HepG2 (cell line): ENCODE data around the gene ABCA4. TPM values are rescaled to one million over a fixed set of nuclear protein-coding genes. Genes with fewer than 3 reads are reported as not detected.

Experiments
- FOXK1 ChIP-seq: sonication (generic); formaldehyde crosslinking; IDR thresholded peaks from 2 replicates; pipeline ENCODE4 v1.4.0; 2020; ENCODE audit warnings: low read depth, missing genetic modification reagents, borderline replicate concordance
- IRX3 ChIP-seq: sonication (generic); formaldehyde crosslinking; IDR thresholded peaks from 2 replicates; pipeline ENCODE4 v1.8.1; 2023; ENCODE audit warnings: mild to moderate bottlenecking, low read depth, missing genetic modification reagents, borderline replicate concordance
- KMT2B ChIP-seq: IDR thresholded peaks from 2 replicates; pipeline ENCODE4 v1.6.1; 2016; ENCODE audit warnings: missing genetic modification reagents, missing compliant biosample characterization
- MBD4 ChIP-seq: IDR thresholded peaks from 2 replicates; pipeline ENCODE4 v1.6.1; 2012; ENCODE audit warnings: low read length, inconsistent platforms, borderline replicate concordance
- MLLT10 ChIP-seq: sonication (generic); formaldehyde crosslinking; IDR thresholded peaks from 2 replicates; pipeline ENCODE4 v1.4.0; 2020; ENCODE audit warnings: missing genetic modification reagents
- MTF2 ChIP-seq: sonication (generic); formaldehyde crosslinking; IDR thresholded peaks from 2 replicates; pipeline ENCODE4 v1.5.0; 2020; ENCODE audit warnings: missing genetic modification reagents, borderline replicate concordance
- SNRNP70 ChIP-seq: fragments of 200-400 bp; formaldehyde crosslinking; IDR thresholded peaks from 2 replicates; pipeline ENCODE4 v1.6.1; 2017; ENCODE audit warnings: mild to moderate bottlenecking, low read depth, low read length, moderate library complexity
- ZBTB38 ChIP-seq: sonication (generic); formaldehyde crosslinking; IDR thresholded peaks from 2 replicates; pipeline ENCODE4 v1.5.1; 2020; ENCODE audit warnings: mild to moderate bottlenecking, missing genetic modification reagents
- ZFP36 ChIP-seq: fragments of 150-350 bp; IDR thresholded peaks from 2 replicates; pipeline ENCODE4 v1.6.1; 2018; ENCODE audit warnings: borderline replicate concordance, low read length, low read depth; ENCODE audit not compliant: partially characterized antibody
- ZMYM3 ChIP-seq: sonication (generic); formaldehyde crosslinking; IDR thresholded peaks from 2 replicates; pipeline ENCODE4 v1.5.1; 2020; ENCODE audit warnings: mild to moderate bottlenecking, missing genetic modification reagents
- ZNF207 ChIP-seq: fragments of 450-650 bp; IDR thresholded peaks from 2 replicates; pipeline ENCODE4 v1.6.1; 2016; ENCODE audit warnings: antibody characterized with exemption, borderline replicate concordance
- ZNF747 ChIP-seq: sonication (generic); formaldehyde crosslinking; IDR thresholded peaks from 2 replicates; pipeline ENCODE4 v1.8.1; 2023; ENCODE audit warnings: missing genetic modification reagents, mild to moderate bottlenecking, borderline replicate concordance
- ZNF768 ChIP-seq: sonication (generic); formaldehyde crosslinking; IDR thresholded peaks from 2 replicates; pipeline ENCODE4 v1.4.0; 2020; ENCODE audit warnings: missing genetic modification reagents
- polyA plus RNA-seq, 8 experiments: library from polyadenylated mRNA; depleted of rRNA in 3 of 8; stranded (reverse) in 7 of 8; unstranded in 1 of 8; fragments of >200 nt; fragmentation: Illumina TruSeq in 4 of 8; extraction: Trizol in 4 of 8; gene quantifications; 2 replicates each; pipeline versions ENCODE4 v1.2.1 to v1.2.3, GENCODE V29; 2011 to 2016; ENCODE audit warnings: low read depth in 4 of 8, missing spikeins in 1 of 8, mixed read lengths in 1 of 8; ENCODE audit not compliant: insufficient read depth in 1 of 8
- total RNA-seq, 5 experiments: library from RNA; depleted of rRNA; stranded (reverse); fragments of >200 nt; fragmentation: Illumina TruSeq; extraction: Trizol; gene quantifications; 2 replicates each; pipeline ENCODE4 v1.2.3, GENCODE V29; 2016; ENCODE audit warnings: low read depth in 1 of 5
- TF ChIP-seq, protein P1 (sequence below): sonication (generic); formaldehyde crosslinking; IDR thresholded peaks from 2 replicates; pipeline ENCODE4 v1.4.0; 2020; ENCODE audit warnings: missing genetic modification reagents
- TF ChIP-seq, protein P2 (sequence below): sonication (generic); formaldehyde crosslinking; IDR thresholded peaks from 2 replicates; pipeline ENCODE4 v1.4.0; 2020; ENCODE audit warnings: missing genetic modification reagents
- TF ChIP-seq, protein P3 (sequence below): fragments of 450-650 bp; IDR thresholded peaks from 2 replicates; pipeline ENCODE4 v1.6.1; 2017
- TF ChIP-seq, protein P4 (sequence below): sonication (generic); formaldehyde crosslinking; IDR thresholded peaks from 2 replicates; pipeline ENCODE4 v1.4.0; 2020; ENCODE audit warnings: mild to moderate bottlenecking, missing genetic modification reagents, borderline replicate concordance
- TF ChIP-seq, protein P5 (sequence below): IDR thresholded peaks from 2 replicates; pipeline ENCODE4 v1.6.1; 2016; ENCODE audit warnings: control low read depth
- TF ChIP-seq, protein P6 (sequence below): sonication (generic); formaldehyde crosslinking; IDR thresholded peaks from 2 replicates; pipeline ENCODE4 v1.5.0; 2020; ENCODE audit warnings: mild to moderate bottlenecking, missing genetic modification reagents, moderate library complexity

Gene ABCA4
- total and polyA plus RNA-seq, 2 of the 13 experiments (the other 11 are each of a cell fraction or from before 2014, with no cell fraction given) = 0.24 to 0.67 TPM

DNA sequence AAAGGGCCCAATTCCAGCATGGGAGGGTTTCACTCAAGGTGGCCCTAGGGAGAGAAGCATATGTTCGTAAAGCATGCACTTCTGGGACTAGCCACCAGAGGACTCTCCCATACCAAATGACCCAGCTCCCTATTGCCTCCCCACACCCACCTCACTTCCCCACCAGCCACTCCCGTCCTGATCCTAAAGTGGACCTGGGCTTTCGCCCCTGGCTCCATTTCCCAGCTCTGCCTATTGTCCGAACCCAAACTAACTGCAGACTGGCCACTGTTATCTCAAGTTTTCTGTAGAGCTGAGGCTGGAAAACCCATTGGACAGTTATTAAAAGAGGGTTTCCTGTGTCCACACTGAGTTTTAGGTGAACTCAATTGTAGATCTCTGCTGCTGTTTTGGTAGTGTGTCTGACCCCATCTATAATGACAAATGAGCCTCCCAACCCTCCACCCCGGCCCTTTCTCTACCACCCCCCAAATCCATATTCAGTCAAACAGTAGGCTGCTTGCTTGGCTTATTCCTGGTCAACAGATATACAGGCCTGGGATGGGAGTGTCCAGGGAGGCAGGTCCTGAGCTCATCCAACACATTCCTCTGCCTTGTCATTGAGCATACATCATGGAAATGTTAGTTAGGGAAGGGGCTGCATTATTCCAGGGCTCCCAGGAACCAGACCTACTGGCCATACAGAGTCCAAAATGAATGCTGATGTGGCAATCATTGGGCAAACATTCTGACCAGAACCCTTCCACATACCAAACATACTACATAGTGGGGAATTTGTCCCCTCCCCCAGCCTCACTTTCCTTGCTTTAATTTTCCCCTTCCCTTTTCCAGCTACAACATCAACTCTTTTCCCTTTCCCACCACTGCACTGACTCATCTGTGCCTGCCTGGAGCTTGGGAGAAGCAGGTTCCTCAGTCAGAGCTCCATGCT lies 59.2 kb downstream of the ABCA4 start (continued):
- TF ChIP-seq, protein P1, sequence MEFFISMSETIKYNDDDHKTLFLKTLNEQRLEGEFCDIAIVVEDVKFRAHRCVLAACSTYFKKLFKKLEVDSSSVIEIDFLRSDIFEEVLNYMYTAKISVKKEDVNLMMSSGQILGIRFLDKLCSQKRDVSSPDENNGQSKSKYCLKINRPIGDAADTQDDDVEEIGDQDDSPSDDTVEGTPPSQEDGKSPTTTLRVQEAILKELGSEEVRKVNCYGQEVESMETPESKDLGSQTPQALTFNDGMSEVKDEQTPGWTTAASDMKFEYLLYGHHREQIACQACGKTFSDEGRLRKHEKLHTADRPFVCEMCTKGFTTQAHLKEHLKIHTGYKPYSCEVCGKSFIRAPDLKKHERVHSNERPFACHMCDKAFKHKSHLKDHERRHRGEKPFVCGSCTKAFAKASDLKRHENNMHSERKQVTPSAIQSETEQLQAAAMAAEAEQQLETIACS (CRISPR knock-in tag) = no peak
- no peak for TF ChIP-seq MLLT10
- TF ChIP-seq ZNF768 (CRISPR knock-in tag) = no peak
- TF ChIP-seq, protein P2, sequence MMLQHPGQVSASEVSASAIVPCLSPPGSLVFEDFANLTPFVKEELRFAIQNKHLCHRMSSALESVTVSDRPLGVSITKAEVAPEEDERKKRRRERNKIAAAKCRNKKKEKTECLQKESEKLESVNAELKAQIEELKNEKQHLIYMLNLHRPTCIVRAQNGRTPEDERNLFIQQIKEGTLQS (CRISPR knock-in tag) = 0 out of 2 replicates have a peak, but pooled peaks have one; percentile 24
- TF ChIP-seq, protein P3, sequence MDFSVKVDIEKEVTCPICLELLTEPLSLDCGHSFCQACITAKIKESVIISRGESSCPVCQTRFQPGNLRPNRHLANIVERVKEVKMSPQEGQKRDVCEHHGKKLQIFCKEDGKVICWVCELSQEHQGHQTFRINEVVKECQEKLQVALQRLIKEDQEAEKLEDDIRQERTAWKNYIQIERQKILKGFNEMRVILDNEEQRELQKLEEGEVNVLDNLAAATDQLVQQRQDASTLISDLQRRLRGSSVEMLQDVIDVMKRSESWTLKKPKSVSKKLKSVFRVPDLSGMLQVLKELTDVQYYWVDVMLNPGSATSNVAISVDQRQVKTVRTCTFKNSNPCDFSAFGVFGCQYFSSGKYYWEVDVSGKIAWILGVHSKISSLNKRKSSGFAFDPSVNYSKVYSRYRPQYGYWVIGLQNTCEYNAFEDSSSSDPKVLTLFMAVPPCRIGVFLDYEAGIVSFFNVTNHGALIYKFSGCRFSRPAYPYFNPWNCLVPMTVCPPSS = no peak
- no peak for TF ChIP-seq KMT2B (CRISPR knock-in tag)
- TF ChIP-seq ZFP36 = no peak
- TF ChIP-seq MBD4 = no peak
- TF ChIP-seq, protein P4, sequence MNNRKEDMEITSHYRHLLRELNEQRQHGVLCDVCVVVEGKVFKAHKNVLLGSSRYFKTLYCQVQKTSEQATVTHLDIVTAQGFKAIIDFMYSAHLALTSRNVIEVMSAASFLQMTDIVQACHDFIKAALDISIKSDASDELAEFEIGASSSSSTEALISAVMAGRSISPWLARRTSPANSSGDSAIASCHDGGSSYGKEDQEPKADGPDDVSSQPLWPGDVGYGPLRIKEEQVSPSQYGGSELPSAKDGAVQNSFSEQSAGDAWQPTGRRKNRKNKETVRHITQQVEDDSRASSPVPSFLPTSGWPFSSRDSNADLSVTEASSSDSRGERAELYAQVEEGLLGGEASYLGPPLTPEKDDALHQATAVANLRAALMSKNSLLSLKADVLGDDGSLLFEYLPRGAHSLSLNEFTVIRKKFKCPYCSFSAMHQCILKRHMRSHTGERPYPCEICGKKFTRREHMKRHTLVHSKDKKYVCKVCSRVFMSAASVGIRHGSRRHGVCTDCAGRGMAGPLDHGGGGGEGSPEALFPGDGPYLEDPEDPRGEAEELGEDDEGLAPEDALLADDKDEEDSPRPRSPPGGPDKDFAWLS (CRISPR knock-in tag) = no peak
- no peak for TF ChIP-seq ZBTB38 (CRISPR knock-in tag)
- no peak for TF ChIP-seq ZNF747
- peak; percentile 63 for TF ChIP-seq ZMYM3 (CRISPR knock-in tag)
- TF ChIP-seq, protein P5, sequence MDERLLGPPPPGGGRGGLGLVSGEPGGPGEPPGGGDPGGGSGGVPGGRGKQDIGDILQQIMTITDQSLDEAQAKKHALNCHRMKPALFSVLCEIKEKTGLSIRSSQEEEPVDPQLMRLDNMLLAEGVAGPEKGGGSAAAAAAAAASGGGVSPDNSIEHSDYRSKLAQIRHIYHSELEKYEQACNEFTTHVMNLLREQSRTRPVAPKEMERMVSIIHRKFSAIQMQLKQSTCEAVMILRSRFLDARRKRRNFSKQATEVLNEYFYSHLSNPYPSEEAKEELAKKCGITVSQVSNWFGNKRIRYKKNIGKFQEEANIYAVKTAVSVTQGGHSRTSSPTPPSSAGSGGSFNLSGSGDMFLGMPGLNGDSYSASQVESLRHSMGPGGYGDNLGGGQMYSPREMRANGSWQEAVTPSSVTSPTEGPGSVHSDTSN (CRISPR knock-in tag) = no peak
- TF ChIP-seq FOXK1 (CRISPR knock-in tag) = no peak
- TF ChIP-seq MTF2 (CRISPR knock-in tag) = no peak
- TF ChIP-seq, protein P6, sequence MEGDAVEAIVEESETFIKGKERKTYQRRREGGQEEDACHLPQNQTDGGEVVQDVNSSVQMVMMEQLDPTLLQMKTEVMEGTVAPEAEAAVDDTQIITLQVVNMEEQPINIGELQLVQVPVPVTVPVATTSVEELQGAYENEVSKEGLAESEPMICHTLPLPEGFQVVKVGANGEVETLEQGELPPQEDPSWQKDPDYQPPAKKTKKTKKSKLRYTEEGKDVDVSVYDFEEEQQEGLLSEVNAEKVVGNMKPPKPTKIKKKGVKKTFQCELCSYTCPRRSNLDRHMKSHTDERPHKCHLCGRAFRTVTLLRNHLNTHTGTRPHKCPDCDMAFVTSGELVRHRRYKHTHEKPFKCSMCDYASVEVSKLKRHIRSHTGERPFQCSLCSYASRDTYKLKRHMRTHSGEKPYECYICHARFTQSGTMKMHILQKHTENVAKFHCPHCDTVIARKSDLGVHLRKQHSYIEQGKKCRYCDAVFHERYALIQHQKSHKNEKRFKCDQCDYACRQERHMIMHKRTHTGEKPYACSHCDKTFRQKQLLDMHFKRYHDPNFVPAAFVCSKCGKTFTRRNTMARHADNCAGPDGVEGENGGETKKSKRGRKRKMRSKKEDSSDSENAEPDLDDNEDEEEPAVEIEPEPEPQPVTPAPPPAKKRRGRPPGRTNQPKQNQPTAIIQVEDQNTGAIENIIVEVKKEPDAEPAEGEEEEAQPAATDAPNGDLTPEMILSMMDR = peak; percentile 95
- 0 out of 2 replicates have a peak, but pooled peaks have one; percentile 47 for TF ChIP-seq IRX3 (CRISPR knock-in tag)
- TF ChIP-seq SNRNP70 = no peak
- no peak for TF ChIP-seq ZNF207
